Duodenal mucosa (tissue), 2 donors: ENCODE results near the gene EMILIN3.

ENCODE experiments used
- H3K27ac ChIP-seq: one replicate; pipeline ENCODE4 v1.7.0; 2013; ENCODE audit warnings: low read depth, low read length
- H3K27me3 ChIP-seq, 2 donors: one replicate each; pipeline ENCODE4 v1.7.0; 2013; ENCODE audit warnings: low read length in 2 of 2, control low read depth in 1 of 2; ENCODE audit not compliant: insufficient read depth in 2 of 2, control insufficient read depth in 1 of 2
- H3K36me3 ChIP-seq, 2 donors: one replicate each; pipeline ENCODE4 v1.7.0; 2013; ENCODE audit warnings: low read length in 2 of 2, control low read depth in 1 of 2; ENCODE audit not compliant: insufficient read depth in 2 of 2, control insufficient read depth in 1 of 2
- H3K4me1 ChIP-seq, 2 donors: one replicate each; pipeline ENCODE4 v1.7.0; 2013; ENCODE audit warnings: low read length in 2 of 2, control low read depth in 1 of 2; ENCODE audit not compliant: insufficient read depth in 2 of 2, control insufficient read depth in 1 of 2
- H3K4me3 ChIP-seq, 2 donors: one replicate each; pipeline ENCODE4 v1.7.0; 2013; ENCODE audit warnings: low read length in 2 of 2, low read depth in 1 of 2
- H3K9ac ChIP-seq, 2 donors: one replicate each; pipeline ENCODE4 v1.7.0; 2013; ENCODE audit warnings: low read length in 2 of 2, low read depth in 1 of 2
- H3K9me3 ChIP-seq, 2 donors: one replicate each; pipeline ENCODE4 v1.7.0; 2013; ENCODE audit warnings: low read length in 2 of 2, control low read depth in 1 of 2; ENCODE audit not compliant: control insufficient read depth in 1 of 2

The EMILIN3 gene

GRCh38 chr20:41357424-41358163, 9.0 kb downstream of the EMILIN3 start:
- H3K27me3 ChIP-seq, result no peaks in the 10 kb centered on the region
- H3K4me3 ChIP-seq, result no peak overlapping the region
- H3K27ac ChIP-seq, result no peak overlapping the region
- H3K9ac ChIP-seq, result no peak overlapping the region
- peaks cover 27 to 68% of the 10 kb centered on the region in 2 donors for H3K36me3 ChIP-seq
- H3K4me1 ChIP-seq, result peaks cover 5 to 14% of the 10 kb centered on the region in 2 donors
- H3K9me3 ChIP-seq, result no peaks in the 10 kb centered on the region

- H3K27me3 ChIP-seq, result no peaks in the 10 kb centered on the region
- no peak overlapping the region for H3K4me3 ChIP-seq
- no peak overlapping the region for H3K9ac ChIP-seq
- no peak overlapping the region for H3K27ac ChIP-seq
- peaks cover 5 to 13% of the 10 kb centered on the region in 2 donors for H3K4me1 ChIP-seq
- H3K9me3 ChIP-seq, result no peaks in the 10 kb centered on the region
- H3K36me3 ChIP-seq, result peaks cover 27 to 74% of the 10 kb centered on the region in 2 donors
Observed at GRCh38 chr20:41356951-41357350, 9.7 kb downstream of the EMILIN3 start.

- Histone ChIP-seq H3K4me1 (peaks cover 5 to 13% of the 10 kb centered on the region in 2 donors), H3K27me3 (no peaks in the 10 kb centered on the region), H3K9ac (no peak overlapping the region), H3K9me3 (no peaks in the 10 kb centered on the region), H3K36me3 (peaks cover 27 to 78% of the 10 kb centered on the region in 2 donors), H3K27ac (no peak overlapping the region), H3K4me3 (no peak overlapping the region)
Observed at GRCh38 chr20:41355598-41356203, 10.9 kb downstream of the EMILIN3 start.

- no peak overlapping the region for H3K4me3 ChIP-seq
- H3K36me3 ChIP-seq, result peaks cover 30 to 79% of the 10 kb centered on the region in 2 donors
- H3K9me3 ChIP-seq, result no peaks in the 10 kb centered on the region
- H3K9ac ChIP-seq, result no peak overlapping the region
- H3K27me3 ChIP-seq, result no peaks in the 10 kb centered on the region
- peaks cover 5 to 13% of the 10 kb centered on the region in 2 donors for H3K4me1 ChIP-seq
- H3K27ac ChIP-seq, result no peak overlapping the region
Observed at GRCh38 chr20:41355192-41355591, 11.4 kb downstream of the EMILIN3 start.

GRCh38 chr20:41353530-41353929, 13.1 kb downstream of the EMILIN3 start:
- H3K4me3 ChIP-seq, result no peak overlapping the region
- H3K4me1 ChIP-seq, result peaks cover 4 to 11% of the 10 kb centered on the region in 2 donors
- H3K9me3 ChIP-seq, result no peaks in the 10 kb centered on the region
- H3K9ac ChIP-seq, result no peak overlapping the region
- peaks cover 37 to 84% of the 10 kb centered on the region in 2 donors for H3K36me3 ChIP-seq
- H3K27ac ChIP-seq, result no peak overlapping the region
- H3K27me3 ChIP-seq, result no peaks in the 10 kb centered on the region

GRCh38 chr20:41352666-41353065, 14.0 kb downstream of the EMILIN3 start:
- H3K4me3 ChIP-seq, result no peak overlapping the region
- no peak overlapping the region for H3K9ac ChIP-seq
- peaks cover 0 to 3% of the 10 kb centered on the region in 2 donors for H3K4me1 ChIP-seq
- no peaks in the 10 kb centered on the region for H3K9me3 ChIP-seq
- no peaks in the 10 kb centered on the region for H3K27me3 ChIP-seq
- H3K27ac ChIP-seq, result no peak overlapping the region
- peaks cover 41 to 86% of the 10 kb centered on the region in 2 donors for H3K36me3 ChIP-seq

GRCh38 chr20:41352106-41352505, 14.5 kb downstream of the EMILIN3 start:
- Histone ChIP-seq H3K36me3 (peaks cover 39 to 86% of the 10 kb centered on the region in 2 donors), H3K9me3 (no peaks in the 10 kb centered on the region), H3K4me1 (no peaks in the 10 kb centered on the region), H3K9ac (no peak overlapping the region), H3K4me3 (no peak overlapping the region), H3K27ac (no peak overlapping the region), H3K27me3 (no peaks in the 10 kb centered on the region)

GRCh38 chr20:41350408-41350962, 16.1 kb downstream of the EMILIN3 start:
- H3K36me3 ChIP-seq, result peaks cover 33 to 82% of the 10 kb centered on the region in 2 donors
- no peaks in the 10 kb centered on the region for H3K4me1 ChIP-seq
- H3K9me3 ChIP-seq, result no peaks in the 10 kb centered on the region
- no peak overlapping the region for H3K27ac ChIP-seq
- no peak overlapping the region for H3K9ac ChIP-seq
- H3K27me3 ChIP-seq, result no peaks in the 10 kb centered on the region
- H3K4me3 ChIP-seq, result no peak overlapping the region

- Histone ChIP-seq H3K9me3 (no peaks in the 10 kb centered on the region), H3K4me1 (no peaks in the 10 kb centered on the region), H3K27ac (no peak overlapping the region), H3K9ac (no peak overlapping the region), H3K4me3 (no peak overlapping the region), H3K36me3 (peaks cover 34 to 79% of the 10 kb centered on the region in 2 donors), H3K27me3 (no peaks in the 10 kb centered on the region)
Observed at GRCh38 chr20:41349943-41350342, 16.7 kb downstream of the EMILIN3 start.

GRCh38 chr20:41349266-41349665, 17.4 kb downstream of the EMILIN3 start:
- Histone ChIP-seq H3K4me1 (no peaks in the 10 kb centered on the region), H3K27me3 (no peaks in the 10 kb centered on the region)

More at GRCh38 chr20:41349266-41349665, 17.4 kb downstream of the EMILIN3 start:
- no peaks in the 10 kb centered on the region for H3K9me3 ChIP-seq
- H3K4me3 ChIP-seq, result no peak overlapping the region
- peaks cover 36 to 76% of the 10 kb centered on the region in 2 donors for H3K36me3 ChIP-seq
- H3K27ac ChIP-seq, result no peak overlapping the region
- H3K9ac ChIP-seq, result no peak overlapping the region
